ENCODE results near the gene WNT4. TPM values are rescaled to one million over a fixed set of nuclear protein-coding genes. Genes with fewer than 3 reads are reported as not detected.
A peak's percentile ranks its signal among the peaks of the same experiment; 100 is the strongest.

The WNT4 gene
- total and polyA plus RNA-seq, 2 experiments from 2014 or later, result 0.05 to 0.32 TPM

DNA sequence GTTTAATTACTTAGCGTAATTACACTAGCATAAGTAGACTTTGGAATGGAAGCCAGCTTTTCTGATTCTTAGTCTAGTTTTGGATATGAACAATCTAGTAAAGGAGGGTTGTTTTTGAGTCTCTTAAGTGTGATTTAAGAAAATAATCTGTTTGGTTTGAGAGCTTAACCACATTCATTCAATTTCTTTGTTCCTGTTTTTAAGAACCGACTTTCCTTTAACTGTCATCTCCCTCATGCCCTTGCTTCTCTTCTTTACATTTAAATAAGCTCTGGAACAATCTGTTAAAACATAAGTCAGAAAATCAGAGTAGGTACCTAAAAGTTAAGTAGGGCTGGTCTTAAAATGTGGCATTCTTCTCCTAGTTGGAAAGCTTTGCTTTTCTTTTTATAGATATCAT, 62.7 kb downstream of the WNT4 start:
- no peaks in the 10 kb centered on the region for H3K9me3 ChIP-seq (ENCODE audit: low read depth)
- H3K27ac ChIP-seq, result no peak overlapping the region
- H3K4me3 ChIP-seq, result no peak overlapping the region
- H3K4me1 ChIP-seq (ENCODE audit: insufficient read depth), result peaks cover 26% of the 10 kb centered on the region
- peaks cover 46% of the 10 kb centered on the region for H3K36me3 ChIP-seq (ENCODE audit: low read depth)
- no peak overlapping the region for H3K9ac ChIP-seq
- H2AFZ ChIP-seq, result no peak overlapping the region
- H3F3A ChIP-seq (ENCODE audit: insufficient read depth), result peaks cover 34% of the 10 kb centered on the region; the same call in 1 of the 2 replicates
- no peak overlapping the region for H3K4me2 ChIP-seq (ENCODE audit: unreplicated experiment)
- TF ChIP-seq EZH2 (IDR thresholded peaks at IDR 0.05; ENCODE audit: insufficient read depth, poor library complexity, severe bottlenecking), result no peak
- no peak for TF ChIP-seq EZH2phosphoT487 (IDR thresholded peaks at IDR 0.05; ENCODE audit: insufficient read depth, low read depth)
- DNase-seq, result no peak
- WGBS, 2 experiments (ENCODE audit: low coverage in 1 of 2, low lambda C conversion rate in 2 of 2, missing lambda C conversion rate in 2 of 2), result 97% methylated on average over 2 of the region's 2 CpGs
- peaks cover 57% of the 10 kb centered on the region for H4K20me1 ChIP-seq (ENCODE audit: insufficient read depth)
- no peaks in the 10 kb centered on the region for H3K27me3 ChIP-seq (replicated peaks; ENCODE audit: insufficient read depth)
- H3K79me2 ChIP-seq (ENCODE audit: insufficient read depth), result peaks cover 100% of the 10 kb centered on the region
- in situ Hi-C loops (cut with MboI), result no loop called here
- H3K9me2 ChIP-seq (ENCODE audit: insufficient read depth), result no peaks in the 10 kb centered on the region

DNA sequence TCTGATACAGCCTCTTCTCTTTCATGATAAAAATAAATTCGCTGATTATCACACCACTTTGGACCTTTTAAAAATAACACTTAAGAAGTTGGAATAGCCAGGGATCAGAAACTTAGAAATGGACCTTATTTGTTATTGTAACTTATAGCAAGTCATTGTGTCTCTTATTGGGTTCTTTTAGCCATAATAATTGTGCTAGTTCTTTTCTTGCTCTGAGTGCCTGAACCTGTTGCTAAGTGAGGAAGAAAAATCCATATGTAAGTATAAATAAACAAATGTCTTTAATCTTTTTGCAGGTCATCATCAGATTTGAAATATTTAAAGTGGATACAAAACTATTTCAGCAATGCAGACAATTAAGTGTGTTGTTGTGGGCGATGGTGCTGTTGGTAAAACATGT, 64.8 kb downstream of the WNT4 start:
- no peak for DNase-seq
- Histone ChIP-seq H3K9ac (no peak overlapping the region), H3K36me3 (ENCODE audit: low read depth) (peaks cover 44% of the 10 kb centered on the region), H3K27me3 (replicated peaks; ENCODE audit: insufficient read depth) (no peaks in the 10 kb centered on the region), H4K20me1 (ENCODE audit: insufficient read depth) (peaks cover 62% of the 10 kb centered on the region), H3K4me3 (no peak overlapping the region), H3F3A (ENCODE audit: insufficient read depth) (peaks cover 34% of the 10 kb centered on the region; the same call in 1 of the 2 replicates), H3K9me3 (ENCODE audit: low read depth) (no peaks in the 10 kb centered on the region), H3K4me2 (ENCODE audit: unreplicated experiment) (peak overlapping the region; percentile 13), H3K4me1 (ENCODE audit: insufficient read depth) (peaks cover 32% of the 10 kb centered on the region), H3K79me2 (ENCODE audit: insufficient read depth) (peaks cover 100% of the 10 kb centered on the region), H3K27ac (peak overlapping the region; percentile 23), H3K9me2 (ENCODE audit: insufficient read depth) (no peaks in the 10 kb centered on the region), H2AFZ (no peak overlapping the region)
- no peak for TF ChIP-seq EZH2 (IDR thresholded peaks at IDR 0.05; ENCODE audit: insufficient read depth, poor library complexity, severe bottlenecking)
- TF ChIP-seq EZH2phosphoT487 (IDR thresholded peaks at IDR 0.05; ENCODE audit: insufficient read depth, low read depth), result no peak
- WGBS, 2 experiments (ENCODE audit: low coverage in 1 of 2, low lambda C conversion rate in 2 of 2, missing lambda C conversion rate in 2 of 2), result 98 to 100% methylated on average over 2 of the region's 2 CpGs
- in situ Hi-C loops (cut with MboI), result no loop called here

DNA sequence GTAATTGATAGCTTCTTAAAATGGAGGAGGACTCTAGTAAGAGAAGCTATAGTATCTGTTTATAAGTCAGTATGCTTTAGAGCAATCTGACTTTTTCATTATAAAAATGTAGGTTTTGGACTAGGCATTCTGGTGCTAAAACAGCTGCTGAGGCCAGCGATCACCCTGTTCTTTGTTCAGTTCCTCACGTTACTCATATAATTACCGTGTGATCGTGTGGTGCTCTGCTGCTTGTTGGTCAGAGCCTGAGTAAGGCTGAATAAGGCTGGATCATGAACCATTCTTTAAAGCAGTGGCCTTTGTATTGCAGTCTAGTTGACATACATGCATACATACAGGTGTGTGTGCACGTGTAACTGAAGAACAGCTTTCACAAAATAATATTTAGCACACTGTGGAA, 65.2 kb downstream of the WNT4 start:
- DNase-seq, result peak; percentile 81
- Histone ChIP-seq H3K27ac (peak overlapping the region; percentile 23), H3K9me3 (ENCODE audit: low read depth) (no peaks in the 10 kb centered on the region), H2AFZ (no peak overlapping the region), H4K20me1 (ENCODE audit: insufficient read depth) (peaks cover 66% of the 10 kb centered on the region), H3K4me2 (ENCODE audit: unreplicated experiment) (peak overlapping the region; percentile 13), H3K9me2 (ENCODE audit: insufficient read depth) (no peaks in the 10 kb centered on the region), H3K79me2 (ENCODE audit: insufficient read depth) (peaks cover 100% of the 10 kb centered on the region), H3K27me3 (replicated peaks; ENCODE audit: insufficient read depth) (no peaks in the 10 kb centered on the region), H3K4me3 (no peak overlapping the region), H3K4me1 (ENCODE audit: insufficient read depth) (peaks cover 36% of the 10 kb centered on the region), H3K36me3 (ENCODE audit: low read depth) (peaks cover 44% of the 10 kb centered on the region), H3K9ac (no peak overlapping the region), H3F3A (ENCODE audit: insufficient read depth) (peaks cover 37% of the 10 kb centered on the region)
- in situ Hi-C loops (cut with MboI), result no loop called here
- TF ChIP-seq EZH2phosphoT487 (IDR thresholded peaks at IDR 0.05; ENCODE audit: insufficient read depth, low read depth) (no peak), EZH2 (IDR thresholded peaks at IDR 0.05; ENCODE audit: insufficient read depth, poor library complexity, severe bottlenecking) (no peak)
- 14% methylated on average over 5 of the region's 5 CpGs for WGBS, 2 experiments (ENCODE audit: low coverage in 1 of 2, low lambda C conversion rate in 2 of 2, missing lambda C conversion rate in 2 of 2)

DNA sequence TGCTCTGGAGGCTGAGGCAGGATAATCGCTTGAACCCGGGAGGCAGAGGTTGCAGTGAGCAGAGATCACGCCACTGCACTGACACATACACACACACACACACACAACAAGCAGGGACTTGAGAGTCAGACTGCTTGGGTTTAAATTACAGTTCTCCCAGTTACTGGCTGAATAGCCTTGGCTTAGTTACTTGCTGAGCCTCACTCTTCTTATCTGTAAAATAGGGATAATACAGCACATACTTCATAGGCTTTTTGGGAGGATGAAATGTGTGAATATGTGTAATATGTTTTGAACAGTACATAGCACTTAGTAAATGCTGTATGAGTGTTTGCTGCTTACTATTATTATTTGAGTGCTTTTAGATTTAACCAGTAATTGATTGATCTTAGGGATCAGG, 66.6 kb downstream of the WNT4 start:
- peaks cover 34% of the 10 kb centered on the region for H3K36me3 ChIP-seq (ENCODE audit: low read depth)

DNA sequence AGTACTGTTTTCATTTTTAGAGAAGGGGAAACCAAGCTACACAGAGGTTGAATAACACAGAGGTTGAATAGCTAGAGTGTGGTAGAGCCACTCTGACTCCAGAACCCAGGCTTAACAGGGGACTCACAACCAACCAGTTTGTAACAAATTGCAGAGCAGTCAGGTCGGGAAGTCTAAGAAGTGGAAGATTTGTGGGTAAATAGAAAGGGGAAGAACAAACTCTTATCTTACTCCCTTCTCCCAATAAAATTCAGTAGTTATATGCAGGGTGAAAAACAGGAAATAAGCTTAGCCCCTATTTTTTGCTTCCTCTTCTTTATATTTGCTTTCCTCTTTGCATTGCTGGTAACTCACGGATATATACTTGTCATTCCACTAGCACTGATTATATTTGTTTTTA, 67.2 kb downstream of the WNT4 start:
- Histone ChIP-seq H3K27me3 (replicated peaks; ENCODE audit: insufficient read depth) (no peaks in the 10 kb centered on the region), H3K9me3 (ENCODE audit: low read depth) (no peaks in the 10 kb centered on the region), H4K20me1 (ENCODE audit: insufficient read depth) (peaks cover 81% of the 10 kb centered on the region), H3K36me3 (ENCODE audit: low read depth) (peaks cover 33% of the 10 kb centered on the region), H3K4me3 (no peak overlapping the region), H2AFZ (no peak overlapping the region), H3K4me1 (ENCODE audit: insufficient read depth) (peaks cover 40% of the 10 kb centered on the region), H3F3A (ENCODE audit: insufficient read depth) (peaks cover 47% of the 10 kb centered on the region), H3K79me2 (ENCODE audit: insufficient read depth) (peaks cover 100% of the 10 kb centered on the region), H3K9ac (no peak overlapping the region), H3K9me2 (ENCODE audit: insufficient read depth) (no peaks in the 10 kb centered on the region), H3K27ac (no peak overlapping the region), H3K4me2 (ENCODE audit: unreplicated experiment) (peak overlapping the region; percentile 16)
- no peak for TF ChIP-seq EZH2 (IDR thresholded peaks at IDR 0.05; ENCODE audit: insufficient read depth, poor library complexity, severe bottlenecking)
- no peak for TF ChIP-seq EZH2phosphoT487 (IDR thresholded peaks at IDR 0.05; ENCODE audit: insufficient read depth, low read depth)
- no peak for DNase-seq
- in situ Hi-C loops (cut with MboI), result no loop called here
- 43 to 55% methylated on average over 2 of the region's 2 CpGs for WGBS, 2 experiments (ENCODE audit: low coverage in 1 of 2, low lambda C conversion rate in 2 of 2, missing lambda C conversion rate in 2 of 2)

More for the DNA sequence above, 66.6 kb downstream of the WNT4 start:
- Histone ChIP-seq H3K4me3 (no peak overlapping the region), H3K27ac (no peak overlapping the region), H3K9me3 (ENCODE audit: low read depth) (no peaks in the 10 kb centered on the region), H3K9me2 (ENCODE audit: insufficient read depth) (no peaks in the 10 kb centered on the region), H3K9ac (no peak overlapping the region), H3K79me2 (ENCODE audit: insufficient read depth) (peaks cover 100% of the 10 kb centered on the region), H3K27me3 (replicated peaks; ENCODE audit: insufficient read depth) (no peaks in the 10 kb centered on the region), H4K20me1 (ENCODE audit: insufficient read depth) (peaks cover 78% of the 10 kb centered on the region), H3K4me1 (ENCODE audit: insufficient read depth) (peaks cover 40% of the 10 kb centered on the region), H3K4me2 (ENCODE audit: unreplicated experiment) (no peak overlapping the region), H3F3A (ENCODE audit: insufficient read depth) (peaks cover 44% of the 10 kb centered on the region), H2AFZ (no peak overlapping the region)
- WGBS, 2 experiments (ENCODE audit: low coverage in 1 of 2, low lambda C conversion rate in 2 of 2, missing lambda C conversion rate in 2 of 2), result 96 to 97% methylated on average over 3 of the region's 3 CpGs
- in situ Hi-C loops (cut with MboI), result no loop called here
- TF ChIP-seq EZH2phosphoT487 (IDR thresholded peaks at IDR 0.05; ENCODE audit: insufficient read depth, low read depth) (no peak), EZH2 (IDR thresholded peaks at IDR 0.05; ENCODE audit: insufficient read depth, poor library complexity, severe bottlenecking) (no peak)
- no peak for DNase-seq
